GM19240 (cell line): ENCODE data around the gene TMED10.

Experiments
- DNase-seq: peaks from one replicate; pipeline ENCODE4 v3.0.0; 2011; ENCODE audit warnings: low spot score; ENCODE audit not compliant: insufficient read length

TMED10 gene

GRCh38 chr14:75176142-75176820 lies at the start of gene TMED10:
TSS of gene TMED10 (minus strand) at chr14:75176612. CDS start at chr14:75176579, 33 bp downstream.
- DNase-seq = peak; percentile 65

DNA sequence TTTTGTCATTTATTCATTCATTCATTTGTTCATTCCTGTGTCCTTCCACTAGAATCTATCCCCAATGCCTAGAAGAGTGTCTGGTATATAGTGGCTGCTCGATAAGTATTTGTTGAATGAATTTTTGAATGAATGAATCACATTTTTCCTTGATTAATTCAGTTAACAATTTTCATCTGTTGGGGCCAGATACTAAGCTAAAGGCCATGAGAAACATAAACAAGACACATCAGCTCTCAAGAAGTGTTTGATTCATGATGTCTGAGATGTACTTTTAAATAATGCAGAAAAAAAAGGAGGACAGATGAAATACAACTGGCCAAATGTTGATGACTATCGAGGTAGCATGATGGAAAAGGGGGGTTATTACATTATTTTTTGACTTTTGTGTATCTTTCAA lies 48.1 kb upstream of the TMED10 start:
- no peak for DNase-seq

DNA sequence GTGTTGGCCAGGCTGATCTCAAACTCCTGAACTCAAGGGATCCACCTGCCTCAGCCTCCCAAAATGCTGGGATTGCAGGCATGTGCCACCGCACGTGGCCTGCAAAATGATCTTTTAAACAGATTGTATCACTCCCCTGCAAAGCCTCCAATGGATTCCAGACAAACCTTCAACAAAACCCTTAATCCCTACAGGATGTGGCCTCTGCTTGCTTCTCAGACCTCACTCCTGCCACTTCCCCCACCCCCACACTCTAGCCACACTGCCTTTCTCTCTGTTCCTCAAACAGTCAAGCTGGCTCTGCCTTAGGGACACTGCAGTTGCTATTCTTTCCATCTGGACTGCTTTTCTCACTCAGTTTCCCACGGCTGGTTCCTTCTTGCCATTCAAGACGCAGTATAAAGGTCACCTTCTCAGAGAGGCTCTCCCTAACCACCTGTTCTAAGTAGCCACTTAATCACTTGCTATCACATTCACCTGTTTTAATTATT lies 47.3 kb upstream of the TMED10 start:
- no peak for DNase-seq

GRCh38 chr14:75222208-75222701 lies 45.8 kb upstream of the TMED10 start:
- DNase-seq = no peak

DNA sequence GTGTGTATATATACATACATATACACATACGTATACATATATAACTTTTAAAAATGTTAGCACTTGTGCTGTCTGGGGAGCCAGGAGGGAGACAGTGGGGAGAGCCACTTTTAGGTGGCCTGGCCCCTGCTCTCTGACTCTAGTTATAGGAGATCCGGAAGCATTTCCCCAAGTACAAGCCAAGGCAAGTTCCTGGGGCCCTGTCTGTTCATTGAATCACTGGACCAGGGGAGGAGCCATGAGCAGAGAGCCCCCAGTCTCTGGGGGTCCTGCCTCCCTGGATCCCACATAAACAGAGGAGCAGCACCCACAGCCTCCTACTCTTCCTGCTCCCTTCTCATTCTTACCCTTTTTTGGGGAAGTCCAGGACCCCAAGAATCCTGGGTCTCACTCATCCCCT lies 45.4 kb upstream of the TMED10 start:
- DNase-seq = no peak

- no peak for DNase-seq
Observed at GRCh38 chr14:75220156-75220555, 43.7 kb upstream of the TMED10 start.

- DNase-seq = no peak
Observed at GRCh38 chr14:75217508-75218206, 41.2 kb upstream of the TMED10 start.

- DNase-seq = no peak
Observed at GRCh38 chr14:75216427-75217006, 40.1 kb upstream of the TMED10 start.

DNA sequence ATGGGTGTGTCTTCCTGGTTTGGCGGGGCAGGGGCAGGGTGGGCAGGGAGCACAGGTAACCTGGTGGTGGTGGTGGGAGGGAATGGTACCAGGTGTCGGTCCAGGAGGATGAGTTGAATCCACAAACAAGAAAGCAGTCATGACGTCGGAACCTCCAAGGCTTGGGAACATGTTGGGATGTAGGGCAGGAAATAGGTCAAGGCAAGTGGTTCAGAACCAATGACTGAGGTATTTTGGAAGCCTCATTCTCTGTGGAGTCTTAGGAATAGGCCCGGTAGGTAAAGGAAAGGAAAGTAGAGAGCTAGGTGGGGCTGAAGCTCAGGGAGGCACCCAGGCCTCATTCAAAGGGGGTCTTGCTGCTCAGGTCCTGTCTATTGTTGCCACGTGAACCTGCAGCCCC lies 39.1 kb upstream of the TMED10 start:
- no peak for DNase-seq

DNA sequence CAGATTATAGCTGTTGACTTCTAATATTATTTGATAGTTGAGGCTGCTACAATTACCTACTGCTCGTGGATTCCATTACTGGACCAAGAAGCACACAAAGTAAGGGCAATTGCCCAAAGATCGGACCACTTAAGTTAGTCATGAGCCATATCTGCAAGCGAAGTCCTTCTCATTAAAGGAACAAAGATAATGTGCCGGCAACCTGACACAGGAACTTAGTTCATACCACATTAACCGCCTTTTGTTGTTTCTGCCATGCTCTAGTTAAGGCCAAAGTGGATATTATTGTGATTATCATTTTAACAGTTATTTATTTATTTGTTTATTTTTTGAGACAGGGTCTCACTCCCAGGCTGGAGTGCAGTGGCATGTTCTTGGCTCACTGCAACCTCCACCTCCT lies 38.1 kb upstream of the TMED10 start:
- no peak for DNase-seq

DNA sequence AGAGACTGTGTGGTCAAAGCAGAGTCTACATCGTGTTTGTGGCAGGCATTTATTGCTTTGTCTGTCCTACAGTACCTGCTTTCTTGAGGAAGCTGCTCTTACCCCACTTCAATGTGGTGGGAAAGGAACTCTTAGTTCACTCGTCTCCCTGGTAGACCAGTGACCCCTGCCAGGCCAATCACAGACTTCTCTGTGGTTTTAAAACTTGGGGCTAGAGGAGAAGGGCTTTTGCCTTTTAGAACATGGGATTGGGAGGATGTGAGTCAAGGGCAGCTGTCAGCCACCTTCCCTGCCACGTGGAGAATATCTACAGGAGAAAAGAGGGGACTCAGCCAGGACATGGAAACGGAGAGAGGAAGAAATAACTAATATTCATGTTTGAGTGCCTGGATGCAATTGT lies 36.8 kb upstream of the TMED10 start:
- no peak for DNase-seq

- no peak for DNase-seq
Observed at GRCh38 chr14:75208843-75209242, 32.4 kb upstream of the TMED10 start.

- DNase-seq = no peak
Observed at GRCh38 chr14:75206190-75206589, 29.8 kb upstream of the TMED10 start.

DNA sequence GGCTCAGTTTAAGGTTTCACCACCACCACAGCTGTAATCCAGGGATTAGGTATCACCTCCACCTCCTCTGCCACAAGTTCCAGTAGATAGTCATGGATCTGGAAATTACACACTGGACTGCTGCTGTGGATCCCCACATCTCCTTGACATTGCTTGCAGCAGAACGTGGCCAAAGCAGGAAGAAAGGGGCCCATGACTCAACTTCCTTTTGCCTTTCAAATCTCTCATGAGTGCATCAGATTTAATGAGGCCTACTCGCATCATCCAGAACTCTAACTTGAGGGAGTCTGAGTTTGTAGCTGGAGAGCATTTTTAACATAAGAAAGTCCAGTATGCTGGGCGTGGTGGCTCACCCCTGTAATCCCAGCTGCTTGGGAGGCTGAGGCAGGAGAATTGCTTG lies 29.2 kb upstream of the TMED10 start:
- DNase-seq = no peak

DNA sequence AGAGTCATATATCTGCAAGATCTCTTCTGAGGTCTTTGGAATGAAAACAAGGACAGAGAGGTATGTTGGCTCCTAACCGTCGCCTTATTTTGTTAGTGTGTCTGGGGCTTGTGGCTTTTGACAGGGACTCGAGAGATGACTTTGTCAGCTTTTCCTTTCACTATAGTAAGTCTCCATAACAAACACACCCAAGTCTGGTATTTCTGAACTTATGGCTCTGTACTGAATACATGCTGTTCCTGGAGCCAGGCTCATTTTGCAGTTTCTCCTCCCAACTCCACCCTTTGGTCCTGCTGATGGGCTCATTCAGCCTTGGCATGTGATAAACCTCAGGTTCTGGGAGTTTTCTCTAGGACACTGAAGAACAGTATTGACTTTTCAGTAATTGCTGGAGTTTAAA lies 27.7 kb upstream of the TMED10 start:
- no peak for DNase-seq

- DNase-seq = no peak
Observed at GRCh38 chr14:75202657-75203056, 26.2 kb upstream of the TMED10 start.

DNA sequence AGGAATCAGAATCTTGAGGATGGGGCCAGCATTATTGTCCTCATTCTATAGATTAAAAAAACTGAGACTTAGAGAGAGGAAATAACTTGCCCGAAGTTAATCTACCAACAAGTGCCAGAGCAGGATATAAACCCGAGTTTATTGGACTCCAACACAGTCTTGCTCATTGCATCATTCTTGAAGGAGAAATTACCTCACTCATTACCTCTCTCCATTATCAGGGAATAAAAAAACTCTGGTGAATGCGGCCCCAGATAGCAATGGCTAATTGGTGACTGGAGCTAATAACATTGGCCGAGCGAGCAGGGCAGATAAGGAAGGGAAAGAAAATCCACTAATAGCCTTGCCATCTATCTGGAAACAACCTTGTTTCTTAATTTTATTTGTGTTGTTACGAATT lies 24.7 kb upstream of the TMED10 start:
- DNase-seq = no peak

DNA sequence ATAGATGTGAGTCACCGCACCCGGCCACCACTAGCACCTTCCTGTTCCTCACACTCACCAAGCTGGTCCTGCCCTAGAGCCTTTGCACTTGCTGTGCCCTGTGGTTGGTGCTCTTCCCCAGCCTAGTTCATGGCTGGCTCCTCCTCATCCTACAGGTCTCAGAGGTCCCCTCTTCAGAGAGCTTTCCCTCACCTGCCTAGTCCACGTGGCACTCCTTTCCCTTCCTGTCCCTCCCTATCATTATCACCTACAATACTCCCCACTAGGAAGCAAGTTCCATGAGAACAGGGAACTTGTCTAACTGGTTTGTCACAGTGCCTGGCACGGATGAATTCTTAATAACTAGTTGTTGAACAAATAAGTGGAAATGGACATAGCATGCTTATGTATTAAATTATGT lies 24.0 kb upstream of the TMED10 start:
- DNase-seq = no peak

GRCh38 chr14:75198291-75198933 lies 22.0 kb upstream of the TMED10 start:
- no peak for DNase-seq

- no peak for DNase-seq
Observed at GRCh38 chr14:75197338-75197737, 20.9 kb upstream of the TMED10 start.

GRCh38 chr14:75196468-75196867 lies 20.1 kb upstream of the TMED10 start:
- no peak for DNase-seq

- DNase-seq = no peak
Observed at GRCh38 chr14:75196064-75196463, 19.7 kb upstream of the TMED10 start.
